GM12878 (cell line): ENCODE results near the gene TCL1B. TPM values are rescaled to one million over a fixed set of nuclear protein-coding genes. Genes with fewer than 3 reads are reported as not detected.

ENCODE experiments used
- CBX5 ChIP-seq: sonication (generic); IDR thresholded peaks from 2 replicates; pipeline ENCODE4 v1.6.1; 2016; ENCODE audit warnings: low read depth, moderate library complexity, mild to moderate bottlenecking, inconsistent platforms
- CHD2 ChIP-seq: IDR thresholded peaks from 2 replicates; pipeline ENCODE4 v1.6.1; 2011; ENCODE audit warnings: low read depth, low read length, improper control_type of control experiment, borderline replicate concordance
- EGR1 ChIP-seq, 2 experiments: IDR thresholded peaks; 1 replicate in 1 of 2; 2 replicates in 1 of 2; pipeline ENCODE4 v1.6.1; 2011 to 2012; ENCODE audit warnings: low read depth in 2 of 2, low read length in 2 of 2, borderline replicate concordance in 1 of 2, mild to moderate bottlenecking in 1 of 2, moderate library complexity in 1 of 2
- IRF4 ChIP-seq: IDR thresholded peaks from 2 replicates; pipeline ENCODE4 v1.6.1; 2011; ENCODE audit warnings: low read depth, low read length
- JUND ChIP-seq: IDR thresholded peaks from 2 replicates; pipeline ENCODE4 v1.6.1; 2012; ENCODE audit warnings: low read depth, mild to moderate bottlenecking, low read length, improper control_type of control experiment, moderate library complexity
- PML ChIP-seq: IDR thresholded peaks from 2 replicates; pipeline ENCODE4 v1.6.1; 2012; ENCODE audit warnings: low read length, inconsistent platforms
- RAD51 ChIP-seq: fragments of 450-650 bp; IDR thresholded peaks from 2 replicates; pipeline ENCODE4 v1.6.1; 2016; ENCODE audit warnings: moderate library complexity, mild to moderate bottlenecking, inconsistent platforms
- SIN3A ChIP-seq: IDR thresholded peaks from 2 replicates; pipeline ENCODE4 v1.6.1; 2012; ENCODE audit warnings: low read depth, low read length, improper control_type of control experiment
- ZZZ3 ChIP-seq: IDR thresholded peaks from 2 replicates; pipeline ENCODE4 v1.6.1; 2011; ENCODE audit warnings: low read depth; ENCODE audit not compliant: control insufficient read depth, insufficient read length
- polyA plus RNA-seq, 11 experiments: library from polyadenylated mRNA; depleted of rRNA in 4 of 11; unstranded in 6 of 11; stranded (reverse) in 5 of 11; fragments of >200 nt; fragmentation: Nextera tagmentation in 4 of 11; fragmentation: Illumina TruSeq in 1 of 11; extraction: Ambion mirVana in 4 of 11; extraction: Trizol in 1 of 11; gene quantifications; 1 replicate in 1 of 11; 2 replicates in 10 of 11; pipeline versions ENCODE4 v1.2.1 to v1.2.3, GENCODE V29; 2011 to 2016; ENCODE audit warnings: inconsistent platforms in 2 of 11, missing spikeins in 2 of 11, low read depth in 1 of 11
- total RNA-seq, 4 experiments: library from RNA; depleted of rRNA in 3 of 4; stranded (reverse); fragments of >200 nt in 3 of 4; fragmentation: Illumina TruSeq in 1 of 4; extraction: Trizol in 1 of 4; gene quantifications; 2 replicates each; pipeline versions ENCODE4 v1.2.1 to v1.2.3, GENCODE V29; 2013 to 2021
- TF ChIP-seq, protein P1 (sequence below): IDR thresholded peaks from 2 replicates; pipeline ENCODE4 v1.6.1; 2012; ENCODE audit warnings: low read length, inconsistent platforms
- TF ChIP-seq, protein P2 (sequence below): fragments of 450-650 bp; IDR thresholded peaks from 2 replicates; pipeline ENCODE4 v1.6.1; 2017; ENCODE audit warnings: antibody characterized with exemption, mild to moderate bottlenecking, moderate library complexity
- TF ChIP-seq, protein P3 (sequence below): fragments of 450-650 bp; IDR thresholded peaks from 2 replicates; pipeline ENCODE4 v1.6.1; 2016; ENCODE audit warnings: mild to moderate bottlenecking, moderate library complexity, borderline replicate concordance
- TF ChIP-seq, protein P4 (sequence below): fragments of 450-650 bp; formaldehyde crosslinking; IDR thresholded peaks from 2 replicates; pipeline ENCODE4 v1.5.0; 2022; ENCODE audit warnings: mild to moderate bottlenecking, missing genetic modification characterization
- TF ChIP-seq, protein P5 (sequence below): IDR thresholded peaks from 2 replicates; pipeline ENCODE4 v1.6.1; 2011; ENCODE audit warnings: mild to moderate bottlenecking, low read depth, low read length, moderate library complexity; ENCODE audit not compliant: insufficient replicate concordance
- TF ChIP-seq, protein P6 (sequence below): IDR thresholded peaks from 2 replicates; pipeline ENCODE4 v1.6.1; 2012; ENCODE audit warnings: low read depth, low read length, improper control_type of control experiment

The TCL1B gene
- total and polyA plus RNA-seq, 10 of the 15 experiments (the other 5 are each of a cell fraction or from before 2014, with no cell fraction given) = 0.10 to 0.18 (median 0.13) TPM; not detected in 6

DNA sequence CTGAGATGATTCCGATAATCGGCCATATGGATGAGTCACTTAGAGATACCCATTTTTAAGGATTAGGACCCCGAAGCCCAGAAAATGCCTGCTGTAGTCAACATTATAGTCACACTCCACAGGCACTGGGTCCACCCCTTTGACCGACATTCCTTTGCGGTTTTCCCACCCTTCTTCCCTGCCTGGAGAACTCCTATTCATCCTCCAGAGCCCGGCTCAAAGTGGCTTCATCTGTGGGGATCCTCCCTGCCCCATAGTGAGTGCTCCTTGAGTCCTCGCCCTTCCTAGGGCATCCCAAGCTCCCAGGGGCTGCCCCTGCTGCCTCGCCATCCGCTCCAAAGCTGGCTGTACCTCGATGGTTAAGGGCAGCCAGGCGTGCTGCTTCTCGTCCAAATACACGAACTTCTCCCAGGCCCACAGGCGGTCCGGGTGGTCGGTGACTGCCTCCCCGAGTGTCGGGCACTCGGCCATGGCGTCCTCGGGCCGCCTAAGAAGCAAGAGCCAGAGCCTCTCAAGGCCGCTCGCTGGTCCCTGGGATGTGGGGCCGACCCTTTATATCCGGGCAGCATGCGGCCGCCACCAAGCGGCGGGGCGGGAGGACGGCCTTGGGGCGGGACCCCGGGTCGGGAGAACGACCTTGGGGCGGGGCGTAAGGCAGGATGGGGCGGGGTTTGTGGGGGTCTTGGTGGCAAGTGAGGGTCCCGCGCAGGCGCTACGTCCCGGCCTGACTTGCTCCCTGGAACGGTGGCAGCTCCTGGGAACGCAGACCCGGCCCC, 27.6 kb downstream of the TCL1B start, which contains the start of gene TCL1A (continued):
- TF ChIP-seq, protein P1, sequence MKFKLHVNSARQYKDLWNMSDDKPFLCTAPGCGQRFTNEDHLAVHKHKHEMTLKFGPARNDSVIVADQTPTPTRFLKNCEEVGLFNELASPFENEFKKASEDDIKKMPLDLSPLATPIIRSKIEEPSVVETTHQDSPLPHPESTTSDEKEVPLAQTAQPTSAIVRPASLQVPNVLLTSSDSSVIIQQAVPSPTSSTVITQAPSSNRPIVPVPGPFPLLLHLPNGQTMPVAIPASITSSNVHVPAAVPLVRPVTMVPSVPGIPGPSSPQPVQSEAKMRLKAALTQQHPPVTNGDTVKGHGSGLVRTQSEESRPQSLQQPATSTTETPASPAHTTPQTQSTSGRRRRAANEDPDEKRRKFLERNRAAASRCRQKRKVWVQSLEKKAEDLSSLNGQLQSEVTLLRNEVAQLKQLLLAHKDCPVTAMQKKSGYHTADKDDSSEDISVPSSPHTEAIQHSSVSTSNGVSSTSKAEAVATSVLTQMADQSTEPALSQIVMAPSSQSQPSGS = no peak
- TF ChIP-seq CHD2 (no peak), RAD51 (no peak), CBX5 (no peak), PML (peak; percentile 93), ZZZ3 (no peak), JUND (no peak), EGR1 (IDR thresholded peaks at IDR 0.05; ENCODE audit: borderline replicate concordance in 1 of 2, low read depth in 2 of 2, low read length in 2 of 2) (no peak), SIN3A (no peak), IRF4 (no peak)
- TF ChIP-seq, protein P2, sequence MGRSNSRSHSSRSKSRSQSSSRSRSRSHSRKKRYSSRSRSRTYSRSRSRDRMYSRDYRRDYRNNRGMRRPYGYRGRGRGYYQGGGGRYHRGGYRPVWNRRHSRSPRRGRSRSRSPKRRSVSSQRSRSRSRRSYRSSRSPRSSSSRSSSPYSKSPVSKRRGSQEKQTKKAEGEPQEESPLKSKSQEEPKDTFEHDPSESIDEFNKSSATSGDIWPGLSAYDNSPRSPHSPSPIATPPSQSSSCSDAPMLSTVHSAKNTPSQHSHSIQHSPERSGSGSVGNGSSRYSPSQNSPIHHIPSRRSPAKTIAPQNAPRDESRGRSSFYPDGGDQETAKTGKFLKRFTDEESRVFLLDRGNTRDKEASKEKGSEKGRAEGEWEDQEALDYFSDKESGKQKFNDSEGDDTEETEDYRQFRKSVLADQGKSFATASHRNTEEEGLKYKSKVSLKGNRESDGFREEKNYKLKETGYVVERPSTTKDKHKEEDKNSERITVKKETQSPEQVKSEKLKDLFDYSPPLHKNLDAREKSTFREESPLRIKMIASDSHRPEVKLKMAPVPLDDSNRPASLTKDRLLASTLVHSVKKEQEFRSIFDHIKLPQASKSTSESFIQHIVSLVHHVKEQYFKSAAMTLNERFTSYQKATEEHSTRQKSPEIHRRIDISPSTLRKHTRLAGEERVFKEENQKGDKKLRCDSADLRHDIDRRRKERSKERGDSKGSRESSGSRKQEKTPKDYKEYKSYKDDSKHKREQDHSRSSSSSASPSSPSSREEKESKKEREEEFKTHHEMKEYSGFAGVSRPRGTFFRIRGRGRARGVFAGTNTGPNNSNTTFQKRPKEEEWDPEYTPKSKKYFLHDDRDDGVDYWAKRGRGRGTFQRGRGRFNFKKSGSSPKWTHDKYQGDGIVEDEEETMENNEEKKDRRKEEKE = no peak
- TF ChIP-seq, protein P3, sequence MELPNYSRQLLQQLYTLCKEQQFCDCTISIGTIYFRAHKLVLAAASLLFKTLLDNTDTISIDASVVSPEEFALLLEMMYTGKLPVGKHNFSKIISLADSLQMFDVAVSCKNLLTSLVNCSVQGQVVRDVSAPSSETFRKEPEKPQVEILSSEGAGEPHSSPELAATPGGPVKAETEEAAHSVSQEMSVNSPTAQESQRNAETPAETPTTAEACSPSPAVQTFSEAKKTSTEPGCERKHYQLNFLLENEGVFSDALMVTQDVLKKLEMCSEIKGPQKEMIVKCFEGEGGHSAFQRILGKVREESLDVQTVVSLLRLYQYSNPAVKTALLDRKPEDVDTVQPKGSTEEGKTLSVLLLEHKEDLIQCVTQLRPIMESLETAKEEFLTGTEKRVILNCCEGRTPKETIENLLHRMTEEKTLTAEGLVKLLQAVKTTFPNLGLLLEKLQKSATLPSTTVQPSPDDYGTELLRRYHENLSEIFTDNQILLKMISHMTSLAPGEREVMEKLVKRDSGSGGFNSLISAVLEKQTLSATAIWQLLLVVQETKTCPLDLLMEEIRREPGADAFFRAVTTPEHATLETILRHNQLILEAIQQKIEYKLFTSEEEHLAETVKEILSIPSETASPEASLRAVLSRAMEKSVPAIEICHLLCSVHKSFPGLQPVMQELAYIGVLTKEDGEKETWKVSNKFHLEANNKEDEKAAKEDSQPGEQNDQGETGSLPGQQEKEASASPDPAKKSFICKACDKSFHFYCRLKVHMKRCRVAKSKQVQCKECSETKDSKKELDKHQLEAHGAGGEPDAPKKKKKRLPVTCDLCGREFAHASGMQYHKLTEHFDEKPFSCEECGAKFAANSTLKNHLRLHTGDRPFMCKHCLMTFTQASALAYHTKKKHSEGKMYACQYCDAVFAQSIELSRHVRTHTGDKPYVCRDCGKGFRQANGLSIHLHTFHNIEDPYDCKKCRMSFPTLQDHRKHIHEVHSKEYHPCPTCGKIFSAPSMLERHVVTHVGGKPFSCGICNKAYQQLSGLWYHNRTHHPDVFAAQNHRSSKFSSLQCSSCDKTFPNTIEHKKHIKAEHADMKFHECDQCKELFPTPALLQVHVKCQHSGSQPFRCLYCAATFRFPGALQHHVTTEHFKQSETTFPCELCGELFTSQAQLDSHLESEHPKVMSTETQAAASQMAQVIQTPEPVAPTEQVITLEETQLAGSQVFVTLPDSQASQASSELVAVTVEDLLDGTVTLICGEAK = no peak
- TF ChIP-seq, protein P4, sequence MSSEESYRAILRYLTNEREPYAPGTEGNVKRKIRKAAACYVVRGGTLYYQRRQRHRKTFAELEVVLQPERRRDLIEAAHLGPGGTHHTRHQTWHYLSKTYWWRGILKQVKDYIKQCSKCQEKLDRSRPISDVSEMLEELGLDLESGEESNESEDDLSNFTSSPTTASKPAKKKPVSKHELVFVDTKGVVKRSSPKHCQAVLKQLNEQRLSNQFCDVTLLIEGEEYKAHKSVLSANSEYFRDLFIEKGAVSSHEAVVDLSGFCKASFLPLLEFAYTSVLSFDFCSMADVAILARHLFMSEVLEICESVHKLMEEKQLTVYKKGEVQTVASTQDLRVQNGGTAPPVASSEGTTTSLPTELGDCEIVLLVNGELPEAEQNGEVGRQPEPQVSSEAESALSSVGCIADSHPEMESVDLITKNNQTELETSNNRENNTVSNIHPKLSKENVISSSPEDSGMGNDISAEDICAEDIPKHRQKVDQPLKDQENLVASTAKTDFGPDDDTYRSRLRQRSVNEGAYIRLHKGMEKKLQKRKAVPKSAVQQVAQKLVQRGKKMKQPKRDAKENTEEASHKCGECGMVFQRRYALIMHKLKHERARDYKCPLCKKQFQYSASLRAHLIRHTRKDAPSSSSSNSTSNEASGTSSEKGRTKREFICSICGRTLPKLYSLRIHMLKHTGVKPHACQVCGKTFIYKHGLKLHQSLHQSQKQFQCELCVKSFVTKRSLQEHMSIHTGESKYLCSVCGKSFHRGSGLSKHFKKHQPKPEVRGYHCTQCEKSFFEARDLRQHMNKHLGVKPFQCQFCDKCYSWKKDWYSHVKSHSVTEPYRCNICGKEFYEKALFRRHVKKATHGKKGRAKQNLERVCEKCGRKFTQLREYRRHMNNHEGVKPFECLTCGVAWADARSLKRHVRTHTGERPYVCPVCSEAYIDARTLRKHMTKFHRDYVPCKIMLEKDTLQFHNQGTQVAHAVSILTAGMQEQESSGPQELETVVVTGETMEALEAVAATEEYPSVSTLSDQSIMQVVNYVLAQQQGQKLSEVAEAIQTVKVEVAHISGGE (CRISPR knock-in tag) = no peak
- TF ChIP-seq, protein P5, sequence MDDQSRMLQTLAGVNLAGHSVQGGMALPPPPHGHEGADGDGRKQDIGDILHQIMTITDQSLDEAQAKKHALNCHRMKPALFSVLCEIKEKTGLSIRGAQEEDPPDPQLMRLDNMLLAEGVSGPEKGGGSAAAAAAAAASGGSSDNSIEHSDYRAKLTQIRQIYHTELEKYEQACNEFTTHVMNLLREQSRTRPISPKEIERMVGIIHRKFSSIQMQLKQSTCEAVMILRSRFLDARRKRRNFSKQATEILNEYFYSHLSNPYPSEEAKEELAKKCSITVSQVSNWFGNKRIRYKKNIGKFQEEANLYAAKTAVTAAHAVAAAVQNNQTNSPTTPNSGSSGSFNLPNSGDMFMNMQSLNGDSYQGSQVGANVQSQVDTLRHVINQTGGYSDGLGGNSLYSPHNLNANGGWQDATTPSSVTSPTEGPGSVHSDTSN = no peak
- TF ChIP-seq, protein P6, sequence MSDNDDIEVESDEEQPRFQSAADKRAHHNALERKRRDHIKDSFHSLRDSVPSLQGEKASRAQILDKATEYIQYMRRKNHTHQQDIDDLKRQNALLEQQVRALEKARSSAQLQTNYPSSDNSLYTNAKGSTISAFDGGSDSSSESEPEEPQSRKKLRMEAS = no peak
